ENCODE data around the gene LSS. TPM values are rescaled to one million over a fixed set of nuclear protein-coding genes. Genes with fewer than 3 reads are reported as not detected.

LSS gene
- total and polyA plus RNA-seq, 10 of the 15 experiments (the other 5 are each of a cell fraction or from before 2014, with no cell fraction given), result 2.9 to 82.4 (median 27.5) TPM

DNA sequence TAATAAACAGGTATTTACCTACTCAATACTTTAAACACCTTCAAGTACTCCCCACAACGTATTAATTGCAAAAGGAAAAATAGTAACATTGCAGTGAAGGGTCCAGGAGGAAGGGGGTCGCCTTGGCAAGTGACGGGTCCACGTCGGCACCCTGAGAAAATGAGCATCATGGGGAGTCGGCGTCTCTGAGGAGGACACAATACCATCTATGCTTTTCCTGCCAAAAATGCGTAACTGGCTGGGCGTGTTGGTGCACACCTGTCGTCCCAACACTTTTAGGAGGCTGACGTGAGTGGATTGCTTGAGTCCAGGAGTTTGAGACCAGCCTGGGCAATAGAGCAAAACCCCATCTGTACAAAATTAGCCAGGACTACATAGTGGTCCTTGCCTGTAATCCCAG, 80.5 kb downstream of the LSS start:
- CTCF ChIA-PET, result interaction anchor here (1.3 kb wide), 1 partner anchor 106 kb away, joined by 3 read pairs; no protein-coding TSS in a partner anchor
- intact Hi-C loops (cut with micrococcal nuclease; ENCODE audit: unreplicated experiment), result loop anchor here (10.0 kb wide), 1 partner anchor 137 kb away; the partner anchor contains the start of genes MCM3AP and YBEY
- BruUV-seq (replicated peaks), result no TSS peak

More for the DNA sequence above, 80.5 kb downstream of the LSS start:
- in situ Hi-C loops (cut with MboI), result no loop called here
- ChIA-PET POLR2A (no interaction called here), RAD21 (ENCODE audit: unreplicated experiment) (interaction anchor here (1.0 kb wide), 1 partner anchor 174 kb away, joined by 5 read pairs; no protein-coding TSS in a partner anchor), SMC1A (ENCODE audit: uncharacterized antibody, unreplicated experiment) (no interaction called here)
- Histone ChIP-seq H3K4me1 (ENCODE audit: control insufficient read depth, insufficient read depth, low read length) (no peaks in the 10 kb centered on the region; the same call in 1 of the 2 replicates), H4K20me1 (ENCODE audit: control insufficient read depth, insufficient read depth) (no peaks in the 10 kb centered on the region), H3K4me3 (no peak overlapping the region), H3K27ac (ENCODE audit: control insufficient read depth, insufficient read depth) (no peak overlapping the region), H3K4me2 (ENCODE audit: control insufficient read depth, insufficient read depth) (no peak overlapping the region), H3K36me3 (ENCODE audit: control insufficient read depth in 2 of 2, insufficient read depth in 2 of 2, low read length in 1 of 2) (no peaks in the 10 kb centered on the region), H3K27me3 (replicated peaks in 1 of 2; ENCODE audit: control insufficient read depth in 2 of 2, insufficient read depth in 2 of 2, low read length in 1 of 2) (no peaks in the 10 kb centered on the region), H3K79me2 (ENCODE audit: control insufficient read depth, insufficient read depth, low read length) (no peaks in the 10 kb centered on the region), H3K9me3 (replicated peaks; ENCODE audit: control insufficient read depth, insufficient read depth, low read length) (no peaks in the 10 kb centered on the region), H2AFZ (ENCODE audit: control insufficient read depth, low read depth, low read length) (no peak overlapping the region), H3K9ac (ENCODE audit: control insufficient read depth, insufficient read depth, low read length) (no peak overlapping the region)
- no peak for ATAC-seq
- WGBS (ENCODE audit: insufficient coverage, insufficient replicate concordance, low lambda C conversion rate, missing lambda C conversion rate), result 53% methylated on average over 11 of the region's 11 CpGs
- DNase-seq (ENCODE audit: low read depth, low spot score), result no peak
- FAIRE-seq, result no peak
- TF ChIP-seq EZH2 (IDR thresholded peaks at IDR 0.05; ENCODE audit: borderline replicate concordance, control insufficient read depth, low read depth, low read length) (no peak), DPF2 (IDR thresholded peaks at IDR 0.05) (no peak), SUPT20H (IDR thresholded peaks at IDR 0.05; ENCODE audit: borderline replicate concordance, control insufficient read depth, low read depth, low read length) (no peak), BCL3 (IDR thresholded peaks at IDR 0.05; ENCODE audit: borderline replicate concordance, insufficient read depth, low read depth, low read length, poor library complexity, severe bottlenecking) (no peak), PKNOX1 (IDR thresholded peaks at IDR 0.05) (no peak)
- TF ChIP-seq, protein P1, sequence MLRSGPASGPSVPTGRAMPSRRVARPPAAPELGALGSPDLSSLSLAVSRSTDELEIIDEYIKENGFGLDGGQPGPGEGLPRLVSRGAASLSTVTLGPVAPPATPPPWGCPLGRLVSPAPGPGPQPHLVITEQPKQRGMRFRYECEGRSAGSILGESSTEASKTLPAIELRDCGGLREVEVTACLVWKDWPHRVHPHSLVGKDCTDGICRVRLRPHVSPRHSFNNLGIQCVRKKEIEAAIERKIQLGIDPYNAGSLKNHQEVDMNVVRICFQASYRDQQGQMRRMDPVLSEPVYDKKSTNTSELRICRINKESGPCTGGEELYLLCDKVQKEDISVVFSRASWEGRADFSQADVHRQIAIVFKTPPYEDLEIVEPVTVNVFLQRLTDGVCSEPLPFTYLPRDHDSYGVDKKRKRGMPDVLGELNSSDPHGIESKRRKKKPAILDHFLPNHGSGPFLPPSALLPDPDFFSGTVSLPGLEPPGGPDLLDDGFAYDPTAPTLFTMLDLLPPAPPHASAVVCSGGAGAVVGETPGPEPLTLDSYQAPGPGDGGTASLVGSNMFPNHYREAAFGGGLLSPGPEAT (IDR thresholded peaks at IDR 0.05; ENCODE audit: low read depth), result no peak

All from GM12878 (cell line).